ENCODE results near the gene TPD52L2.

GRCh38 chr20:63828545-63828944 lies 36.5 kb upstream of the TPD52L2 start:
- TF ChIP-seq ZFP3 (CRISPR knock-in tag; IDR thresholded peaks at IDR 0.05) (no peak), ESRRG (CRISPR knock-in tag; IDR thresholded peaks at IDR 0.05) (no peak), PPARA (CRISPR knock-in tag; IDR thresholded peaks at IDR 0.05; ENCODE audit: borderline replicate concordance) (no peak), GLIS3 (CRISPR knock-in tag; IDR thresholded peaks at IDR 0.05) (no peak)
- TF ChIP-seq, protein P1, sequence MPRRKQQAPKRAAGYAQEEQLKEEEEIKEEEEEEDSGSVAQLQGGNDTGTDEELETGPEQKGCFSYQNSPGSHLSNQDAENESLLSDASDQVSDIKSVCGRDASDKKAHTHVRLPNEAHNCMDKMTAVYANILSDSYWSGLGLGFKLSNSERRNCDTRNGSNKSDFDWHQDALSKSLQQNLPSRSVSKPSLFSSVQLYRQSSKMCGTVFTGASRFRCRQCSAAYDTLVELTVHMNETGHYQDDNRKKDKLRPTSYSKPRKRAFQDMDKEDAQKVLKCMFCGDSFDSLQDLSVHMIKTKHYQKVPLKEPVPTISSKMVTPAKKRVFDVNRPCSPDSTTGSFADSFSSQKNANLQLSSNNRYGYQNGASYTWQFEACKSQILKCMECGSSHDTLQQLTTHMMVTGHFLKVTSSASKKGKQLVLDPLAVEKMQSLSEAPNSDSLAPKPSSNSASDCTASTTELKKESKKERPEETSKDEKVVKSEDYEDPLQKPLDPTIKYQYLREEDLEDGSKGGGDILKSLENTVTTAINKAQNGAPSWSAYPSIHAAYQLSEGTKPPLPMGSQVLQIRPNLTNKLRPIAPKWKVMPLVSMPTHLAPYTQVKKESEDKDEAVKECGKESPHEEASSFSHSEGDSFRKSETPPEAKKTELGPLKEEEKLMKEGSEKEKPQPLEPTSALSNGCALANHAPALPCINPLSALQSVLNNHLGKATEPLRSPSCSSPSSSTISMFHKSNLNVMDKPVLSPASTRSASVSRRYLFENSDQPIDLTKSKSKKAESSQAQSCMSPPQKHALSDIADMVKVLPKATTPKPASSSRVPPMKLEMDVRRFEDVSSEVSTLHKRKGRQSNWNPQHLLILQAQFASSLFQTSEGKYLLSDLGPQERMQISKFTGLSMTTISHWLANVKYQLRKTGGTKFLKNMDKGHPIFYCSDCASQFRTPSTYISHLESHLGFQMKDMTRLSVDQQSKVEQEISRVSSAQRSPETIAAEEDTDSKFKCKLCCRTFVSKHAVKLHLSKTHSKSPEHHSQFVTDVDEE (CRISPR knock-in tag; IDR thresholded peaks at IDR 0.05), result no peak
- TF ChIP-seq, protein P2, sequence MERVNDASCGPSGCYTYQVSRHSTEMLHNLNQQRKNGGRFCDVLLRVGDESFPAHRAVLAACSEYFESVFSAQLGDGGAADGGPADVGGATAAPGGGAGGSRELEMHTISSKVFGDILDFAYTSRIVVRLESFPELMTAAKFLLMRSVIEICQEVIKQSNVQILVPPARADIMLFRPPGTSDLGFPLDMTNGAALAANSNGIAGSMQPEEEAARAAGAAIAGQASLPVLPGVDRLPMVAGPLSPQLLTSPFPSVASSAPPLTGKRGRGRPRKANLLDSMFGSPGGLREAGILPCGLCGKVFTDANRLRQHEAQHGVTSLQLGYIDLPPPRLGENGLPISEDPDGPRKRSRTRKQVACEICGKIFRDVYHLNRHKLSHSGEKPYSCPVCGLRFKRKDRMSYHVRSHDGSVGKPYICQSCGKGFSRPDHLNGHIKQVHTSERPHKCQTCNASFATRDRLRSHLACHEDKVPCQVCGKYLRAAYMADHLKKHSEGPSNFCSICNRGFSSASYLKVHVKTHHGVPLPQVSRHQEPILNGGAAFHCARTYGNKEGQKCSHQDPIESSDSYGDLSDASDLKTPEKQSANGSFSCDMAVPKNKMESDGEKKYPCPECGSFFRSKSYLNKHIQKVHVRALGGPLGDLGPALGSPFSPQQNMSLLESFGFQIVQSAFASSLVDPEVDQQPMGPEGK (CRISPR knock-in tag; IDR thresholded peaks at IDR 0.05; ENCODE audit: borderline replicate concordance), result no peak

Measured in SK-N-SH treated with all-trans-retinoic acid at 6 μM for 48 hours (cell line).